IMR-90 (cell line): ENCODE measurements around the gene COL6A5. TPM values are rescaled to one million over a fixed set of nuclear protein-coding genes. Genes with fewer than 3 reads are reported as not detected.

Experiments used
- ATAC-seq: fragments of 200-7000 bp; cut with Tn5 transposase; 2 replicates; pipeline ENCODE4 v1.9.1; 2020; ENCODE audit warnings: low read depth, mild to moderate bottlenecking, moderate library complexity
- BruUV-seq: library from RNA; stranded (reverse); fragments of 400-500 nt; replicated peaks from 2 replicates; lab custom pipeline; 2021; lab: Mats Ljungman, UMichigan
- CTCF ChIA-PET: fragments of 300-600 bp; formaldehyde crosslinking; extraction: SDS; loops from one replicate; lab custom pipeline; 2021; ENCODE audit warnings: antibody characterized with exemption; lab: Yijun Ruan, JAX
- POLR2A ChIA-PET: fragments of 300-600 bp; sonication (Branson Sonifier 250); formaldehyde crosslinking; loops from one replicate; lab custom pipeline; 2022; ENCODE audit warnings: antibody characterized with exemption; ENCODE audit not compliant: unreplicated experiment; lab: Charles Lee
- DNase-seq: peaks from one replicate; pipeline ENCODE4 v3.0.0; 2013
- H2AFZ ChIP-seq: replicated peaks from 2 replicates; pipeline ENCODE3; 2013; ENCODE audit warnings: low read length, mild to moderate bottlenecking; ENCODE audit not compliant: poor library complexity
- H2AK5ac ChIP-seq: 2 replicates; pipeline ENCODE4 v1.6.1; 2013; ENCODE audit warnings: low read depth, low read length, inconsistent platforms
- H2AK9ac ChIP-seq: replicated peaks from 2 replicates; pipeline ENCODE3; 2013; ENCODE audit warnings: mild to moderate bottlenecking, low read depth, low read length, moderate library complexity; ENCODE audit not compliant: poor library complexity
- H2BK120ac ChIP-seq: 2 replicates; pipeline ENCODE4 v1.6.1; 2013; ENCODE audit warnings: low read depth, low read length, inconsistent platforms
- H2BK15ac ChIP-seq: 3 replicates; pipeline ENCODE4 v1.6.1; 2013; ENCODE audit warnings: low read depth, low read length, inconsistent platforms
- H2BK20ac ChIP-seq: 2 replicates; pipeline ENCODE4 v1.6.1; 2013; ENCODE audit warnings: low read depth, mild to moderate bottlenecking, inconsistent platforms, low read length, moderate library complexity
- H2BK5ac ChIP-seq: 2 replicates; pipeline ENCODE4 v1.6.1; 2013; ENCODE audit warnings: mild to moderate bottlenecking, low read depth, low read length, inconsistent platforms; ENCODE audit not compliant: poor library complexity, severe bottlenecking
- H3K14ac ChIP-seq: replicated peaks from 2 replicates; pipeline ENCODE4 v1.6.1; 2013; ENCODE audit warnings: low read depth, low read length, inconsistent platforms
- H3K18ac ChIP-seq: 2 replicates; pipeline ENCODE4 v1.6.1; 2013; ENCODE audit warnings: low read depth, low read length, control low read depth
- H3K23ac ChIP-seq: 2 replicates; pipeline ENCODE4 v1.6.1; 2013; ENCODE audit warnings: low read depth, low read length, inconsistent platforms
- H3K27ac ChIP-seq: 2 replicates; pipeline ENCODE4 v1.5.1; 2013; ENCODE audit warnings: mild to moderate bottlenecking, control low read depth, low read length; ENCODE audit not compliant: insufficient read depth
- H3K27me3 ChIP-seq: 2 replicates; pipeline ENCODE4 v1.6.1; 2013; ENCODE audit warnings: low read length; ENCODE audit not compliant: control insufficient read depth, insufficient read depth
- H3K36me3 ChIP-seq: 2 replicates; pipeline ENCODE4 v1.6.1; 2013; ENCODE audit warnings: low read length, mixed read lengths; ENCODE audit not compliant: control insufficient read depth, insufficient read depth
- H3K4ac ChIP-seq: 2 replicates; pipeline ENCODE4 v1.6.1; 2013; ENCODE audit warnings: low read depth, low read length, inconsistent platforms
- H3K4me1 ChIP-seq: 2 replicates; pipeline ENCODE4 v1.6.1; 2013; ENCODE audit warnings: low read length, mixed read lengths; ENCODE audit not compliant: control insufficient read depth, insufficient read depth
- H3K4me2 ChIP-seq: 2 replicates; pipeline ENCODE4 v1.6.1; 2013; ENCODE audit warnings: low read depth, mild to moderate bottlenecking, control low read depth, low read length, moderate library complexity
- H3K4me3 ChIP-seq: 2 replicates; pipeline ENCODE4 v1.5.1; 2013; ENCODE audit warnings: low read depth, mild to moderate bottlenecking, control low read depth, low read length, moderate library complexity; ENCODE audit not compliant: insufficient read depth
- H3K56ac ChIP-seq: 2 replicates; pipeline ENCODE4 v1.6.1; 2013; ENCODE audit warnings: low read length, inconsistent platforms; ENCODE audit not compliant: insufficient read depth; ENCODE audit errors: extremely low read depth
- H3K79me1 ChIP-seq, 2 experiments: 2 replicates each; pipeline ENCODE4 v1.6.1; 2013; ENCODE audit warnings: low read length in 2 of 2, inconsistent platforms in 1 of 2, low read depth in 1 of 2
- H3K9ac ChIP-seq: 2 replicates; pipeline ENCODE4 v1.6.1; 2013; ENCODE audit warnings: low read depth, low read length, control low read depth
- H3K9me1 ChIP-seq: 2 replicates; pipeline ENCODE4 v1.6.1; 2013; ENCODE audit warnings: low read length, inconsistent platforms; ENCODE audit not compliant: insufficient read depth
- H3K9me3 ChIP-seq: 2 replicates; pipeline ENCODE4 v1.6.1; 2013; ENCODE audit warnings: low read length; ENCODE audit not compliant: control insufficient read depth, insufficient read depth
- H4K20me1 ChIP-seq: 2 replicates; pipeline ENCODE4 v1.6.1; 2013; ENCODE audit warnings: low read length, inconsistent platforms; ENCODE audit not compliant: insufficient read depth
- H4K5ac ChIP-seq: 2 replicates; pipeline ENCODE4 v1.6.1; 2013; ENCODE audit warnings: mild to moderate bottlenecking, low read depth, low read length, control low read depth
- H4K8ac ChIP-seq, 2 experiments: 2 replicates each; pipeline ENCODE4 v1.6.1; 2013; ENCODE audit warnings: low read depth in 2 of 2, low read length in 2 of 2, control low read depth in 1 of 2, inconsistent platforms in 1 of 2
- H4K91ac ChIP-seq: 2 replicates; pipeline ENCODE4 v1.6.1; 2013; ENCODE audit warnings: low read depth, low read length, inconsistent platforms; ENCODE audit not compliant: insufficient read depth
- CHD1 ChIP-seq: IDR thresholded peaks from 2 replicates; pipeline ENCODE4 v1.6.1; 2012; ENCODE audit warnings: low read depth, low read length, improper control_type of control experiment
- MAZ ChIP-seq: IDR thresholded peaks from 2 replicates; pipeline ENCODE4 v1.6.1; 2012; ENCODE audit warnings: low read depth, mild to moderate bottlenecking, low read length, improper control_type of control experiment, moderate library complexity, borderline replicate concordance
- POLR2A ChIP-seq: IDR thresholded peaks from 2 replicates; pipeline ENCODE4 v1.6.1; 2012; ENCODE audit warnings: mild to moderate bottlenecking, low read depth, low read length
- RCOR1 ChIP-seq: IDR thresholded peaks from 2 replicates; pipeline ENCODE4 v1.6.1; 2012; ENCODE audit warnings: mild to moderate bottlenecking, low read length, improper control_type of control experiment; ENCODE audit not compliant: insufficient replicate concordance
- RFX5 ChIP-seq: IDR thresholded peaks from 2 replicates; pipeline ENCODE4 v1.8.0; 2012; ENCODE audit warnings: low read depth, mild to moderate bottlenecking, low read length, moderate library complexity
- USF2 ChIP-seq: fragments of 150-350 bp; IDR thresholded peaks from 2 replicates; pipeline ENCODE4 v1.6.1; 2017; ENCODE audit warnings: mild to moderate bottlenecking, antibody characterized with exemption, low read length, low read depth
- WGBS, 2 experiments: methylation state at CpG; one replicate each; pipeline versions ENCODE4 v1.1.5 to v1.1.7; 2013; ENCODE audit warnings: missing lambda C conversion rate in 2 of 2; ENCODE audit not compliant: insufficient read length in 1 of 2; ENCODE audit errors: extremely low coverage in 2 of 2; 5-methylcytosine and 5-hydroxymethylcytosine counted together
- dilution Hi-C: fragments of 300-500 bp; cut with HindIII; formaldehyde crosslinking; loops from one replicate; pipeline ENCODE4 v1.14.3; 2018; ENCODE audit warnings: low sequenced_read_pairs; ENCODE audit not compliant: unreplicated experiment
- in situ Hi-C: fragments of 300-500 bp; cut with MboI; formaldehyde crosslinking; loops from 3 replicates; pipeline ENCODE4 v1.14.3; 2019; ENCODE audit warnings: low sequenced_read_pairs, inconsistent platforms, mixed read lengths
- intact Hi-C: fragments of 100-400 bp; cut with micrococcal nuclease; formaldehyde crosslinking; loops from 2 replicates; pipeline ENCODE4 v1.10.0; 2022
- polyA plus RNA-seq, 3 experiments: library from polyadenylated mRNA; depleted of rRNA; stranded (reverse); fragments of >200 nt; gene quantifications; 2 replicates each; pipeline ENCODE4 v1.2.3, GENCODE V29; 2012; ENCODE audit warnings: low replicate concordance in 1 of 3
- total RNA-seq: library from RNA; depleted of rRNA; stranded (reverse); fragments of >200 nt; gene quantifications from 2 replicates; pipeline ENCODE4 v1.2.3, GENCODE V29; 2012

COL6A5 gene
- total and polyA plus RNA-seq, 2 of the 4 experiments (the other 2 are of a cell fraction) = not detected

GRCh38 chr3:130491431-130491830, 146.0 kb downstream of the COL6A5 start:
- WGBS, 2 experiments = 23% methylated on average over 4 of the region's 6 CpGs; no CpG with 5 or more reads in 1 of the 2 experiments
- in situ Hi-C loops (no loop called here), intact Hi-C loops (no loop called here), dilution Hi-C loops (no loop called here)
- H2BK20ac ChIP-seq = no peak overlapping the region
- H3K9me3 ChIP-seq = no peaks in the 10 kb centered on the region
- H2AK9ac ChIP-seq = peak overlapping the region; percentile 63
- H3K18ac ChIP-seq = no peak overlapping the region
- DNase-seq (no peak), ATAC-seq (no peak)
- H4K20me1 ChIP-seq = no peaks in the 10 kb centered on the region
- no peak overlapping the region for H3K56ac ChIP-seq
- no peaks in the 10 kb centered on the region for H3K36me3 ChIP-seq
- H2AFZ ChIP-seq = no peak overlapping the region
- H3K4me1 ChIP-seq = no peaks in the 10 kb centered on the region
- no peak overlapping the region for H3K14ac ChIP-seq
- no peak overlapping the region for H3K4ac ChIP-seq
- H2AK5ac ChIP-seq = no peak overlapping the region
- no peaks in the 10 kb centered on the region for H3K9me1 ChIP-seq
- no peak overlapping the region for H2BK5ac ChIP-seq
- H4K8ac ChIP-seq = no peak overlapping the region
- POLR2A ChIA-PET = no interaction called here
- no peaks in the 10 kb centered on the region for H3K27me3 ChIP-seq
- H3K9ac ChIP-seq = no peak overlapping the region
- no peaks in the 10 kb centered on the region for H3K79me1 ChIP-seq
- no peak overlapping the region for H2BK120ac ChIP-seq
- H3K4me3 ChIP-seq = no peak overlapping the region
- no peak overlapping the region for H4K5ac ChIP-seq
- no peak overlapping the region for H4K91ac ChIP-seq
- no peak for TF ChIP-seq RCOR1
- TF ChIP-seq RFX5 = no peak
- no peak for TF ChIP-seq MAZ
- TF ChIP-seq POLR2A = no peak
- no peak for TF ChIP-seq USF2
- TF ChIP-seq CHD1 = no peak
- H2BK15ac ChIP-seq = no peak overlapping the region
- no peak overlapping the region for H3K23ac ChIP-seq
- CTCF ChIA-PET = no interaction called here
- BruUV-seq = no TSS peak
- H3K4me2 ChIP-seq = no peak overlapping the region
- H3K27ac ChIP-seq = no peak overlapping the region
